HCT116 (cell line): ENCODE measurements around the gene GNB1L. TPM values are rescaled to one million over a fixed set of nuclear protein-coding genes. Genes with fewer than 3 reads are reported as not detected.

Experiments
- ATAC-seq: fragments of 200-7000 bp; cut with Tn5 transposase; 2 replicates; pipeline ENCODE4 v1.9.1; 2020; ENCODE audit warnings: mild to moderate bottlenecking, moderate library complexity
- BruUV-seq: library from RNA; stranded (reverse); fragments of 400-500 nt; replicated peaks from 2 replicates; lab custom pipeline; 2021; lab: Mats Ljungman, UMichigan
- CTCF ChIA-PET: fragments of 300-600 bp; sonication (Branson Sonifier 250); formaldehyde crosslinking; loops from one replicate; lab custom pipeline; 2021; ENCODE audit warnings: antibody characterized with exemption; lab: Charles Lee
- POLR2A ChIA-PET: fragments of 300-600, 350-600 bp; sonication (Branson Sonifier 250); formaldehyde crosslinking; loops from one replicate; lab custom pipeline; 2021; ENCODE audit warnings: antibody characterized with exemption; lab: Charles Lee
- RAD21 ChIA-PET, 2 experiments: fragments of 300-600 bp; sonication (Branson Sonifier 250); formaldehyde crosslinking; loops; one replicate each; lab custom pipeline; 2023; ENCODE audit warnings: low total read pairs in 2 of 2; ENCODE audit not compliant: uncharacterized antibody in 2 of 2, unreplicated experiment in 2 of 2, low non-redundant PET in 1 of 2; lab: Charles Lee
- DNase-seq: peaks from one replicate; pipeline ENCODE4 v3.0.0-alpha.2; 2010; ENCODE audit warnings: low read depth, low spot score
- H2AFZ ChIP-seq: fragments of 200-600 bp; shearing (Covaris generic), sonication (generic); 2 replicates; pipeline ENCODE4 v1.6.1; 2017; ENCODE audit warnings: low read depth, mixed run types, mixed read lengths, antibody characterized with exemption, low read length; ENCODE audit not compliant: poor library complexity, severe bottlenecking
- H3K27ac ChIP-seq: 2 replicates; pipeline ENCODE4 v1.5.1; 2012; ENCODE audit warnings: low read depth, low read length
- H3K27me3 ChIP-seq: fragments of 200-600 bp; sonication (generic); 2 replicates; pipeline ENCODE4 v1.6.1; 2016; ENCODE audit warnings: mixed run types, low read length, mixed read lengths; ENCODE audit not compliant: insufficient read depth
- H3K36me3 ChIP-seq, 2 experiments: fragments of 200-500 bp in 1 of 2; fragments of 200-600 bp in 1 of 2; sonication (Bioruptor generic) in 1 of 2; sonication (generic) in 1 of 2; 2 replicates each; pipeline versions ENCODE4 v1.5.1 to v1.6.1; 2014 to 2016; ENCODE audit warnings: low read length in 2 of 2, inconsistent platforms in 1 of 2, mixed read lengths in 1 of 2, mixed run types in 1 of 2; ENCODE audit not compliant: insufficient read depth in 2 of 2, control insufficient read depth in 1 of 2
- H3K4me1 ChIP-seq, 2 experiments: fragments of 200-600 bp in 1 of 2; sonication (generic) in 1 of 2; 2 replicates each; pipeline versions ENCODE4 v1.5.1 to v1.6.1; 2012 to 2017; ENCODE audit warnings: low read length in 2 of 2, inconsistent platforms in 1 of 2, mild to moderate bottlenecking in 1 of 2, mixed read lengths in 1 of 2, mixed run types in 1 of 2, moderate library complexity in 1 of 2; ENCODE audit not compliant: insufficient read depth in 2 of 2, control insufficient read depth in 1 of 2
- H3K4me2 ChIP-seq: fragments of 200-600 bp; sonication (generic); 2 replicates; pipeline ENCODE4 v1.6.1; 2017; ENCODE audit warnings: mixed run types, low read length, mixed read lengths
- H3K4me3 ChIP-seq, 2 experiments: fragments of 200-600 bp in 1 of 2; sonication (generic) in 1 of 2; replicated peaks in 1 of 2; 2 replicates each; pipeline ENCODE4 v1.5.1; 2011 to 2016; ENCODE audit warnings: low read length in 2 of 2, control low read depth in 1 of 2, low read depth in 1 of 2, mild to moderate bottlenecking in 1 of 2, mixed read lengths in 1 of 2, mixed run types in 1 of 2
- H3K79me2 ChIP-seq: fragments of 200-600 bp; sonication (generic); 2 replicates; pipeline ENCODE4 v1.6.1; 2017; ENCODE audit warnings: mild to moderate bottlenecking, mixed run types, low read length, moderate library complexity, mixed read lengths; ENCODE audit not compliant: insufficient read depth
- H3K9ac ChIP-seq: fragments of 200-600 bp; sonication (generic); 2 replicates; pipeline ENCODE4 v1.6.1; 2016; ENCODE audit warnings: low read length, mixed read lengths
- H3K9me2 ChIP-seq: fragments of 200-600 bp; sonication (generic), shearing (Covaris generic); 2 replicates; pipeline ENCODE4 v1.6.1; 2017; ENCODE audit warnings: mixed run types, mild to moderate bottlenecking, moderate library complexity; ENCODE audit not compliant: insufficient read depth
- H3K9me3 ChIP-seq, 2 experiments: fragments of 200-500 bp in 1 of 2; fragments of 200-600 bp in 1 of 2; sonication (Bioruptor generic) in 1 of 2; sonication (generic) in 1 of 2; 2 replicates each; pipeline ENCODE4 v1.6.1; 2014 to 2017; ENCODE audit warnings: low read length in 2 of 2, mixed read lengths in 2 of 2, inconsistent platforms in 1 of 2, low read depth in 1 of 2, mild to moderate bottlenecking in 1 of 2, mixed run types in 1 of 2, moderate library complexity in 1 of 2; ENCODE audit not compliant: control insufficient read depth in 1 of 2, insufficient read depth in 1 of 2
- H4K20me1 ChIP-seq: fragments of 200-600 bp; sonication (generic), shearing (Covaris generic); 2 replicates; pipeline ENCODE4 v1.6.1; 2017; ENCODE audit warnings: mixed run types, mild to moderate bottlenecking, moderate library complexity; ENCODE audit not compliant: insufficient read depth
- CTCF ChIP-seq, 3 experiments: fragments of 200-600 bp in 1 of 3; sonication (generic) in 1 of 3; IDR thresholded peaks in 2 of 3; conservative IDR thresholded peaks in 1 of 3; 2 replicates each; pipeline ENCODE4 v1.5.1; 2012 to 2017; ENCODE audit warnings: low read depth in 2 of 3, low read length in 2 of 3, antibody characterized with exemption in 1 of 3, borderline replicate concordance in 1 of 3, control low read depth in 1 of 3, mild to moderate bottlenecking in 1 of 3, mixed read lengths in 1 of 3, mixed run types in 1 of 3, moderate library complexity in 1 of 3; ENCODE audit not compliant: insufficient read depth in 1 of 3
- JUND ChIP-seq: IDR thresholded peaks from 2 replicates; pipeline ENCODE4 v1.6.1; 2012
- POLR2A ChIP-seq: IDR thresholded peaks from 2 replicates; pipeline ENCODE4 v1.7.0; 2011; ENCODE audit warnings: borderline replicate concordance; ENCODE audit not compliant: insufficient read depth, insufficient read length; ENCODE audit errors: extremely low read depth
- SIN3A ChIP-seq: IDR thresholded peaks from 2 replicates; pipeline ENCODE4 v1.6.1; 2012; ENCODE audit warnings: low read depth
- ZBTB33 ChIP-seq: IDR thresholded peaks from 2 replicates; pipeline ENCODE4 v1.6.1; 2011; ENCODE audit warnings: mild to moderate bottlenecking, low read length, moderate library complexity; ENCODE audit not compliant: insufficient replicate concordance; ENCODE audit errors: extremely low read depth
- ZFX ChIP-seq: fragments of 450-650 bp; IDR thresholded peaks from 2 replicates; pipeline ENCODE4 v1.6.1; 2017
- intact Hi-C: fragments of 100-400 bp; cut with micrococcal nuclease; formaldehyde crosslinking; loops from 2 replicates; pipeline ENCODE4 v1.10.0; 2022
- total RNA-seq: library from RNA; stranded (reverse); gene quantifications from one replicate; pipeline ENCODE4 v1.2.1, GENCODE V29; 2021; ENCODE audit not compliant: unreplicated experiment

The GNB1L gene
- total RNA-seq, 1 experiment from 2014 or later: 12.1 TPM

- Histone ChIP-seq H2AFZ (no peak overlapping the region), H3K27me3 (no peaks in the 10 kb centered on the region), H3K9me2 (no peaks in the 10 kb centered on the region), H3K4me1 (no peaks in the 10 kb centered on the region), H3K79me2 (no peaks in the 10 kb centered on the region), H4K20me1 (no peaks in the 10 kb centered on the region), H3K4me3 (no peak overlapping the region), H3K36me3 (no peaks in the 10 kb centered on the region), H3K9ac (no peak overlapping the region), H3K27ac (no peak overlapping the region), H3K4me2 (no peak overlapping the region), H3K9me3 (no peaks in the 10 kb centered on the region)
- ChIA-PET CTCF (interaction anchor here (1.0 kb wide), 1 partner anchor 21 kb away, joined by 3 read pairs; no protein-coding TSS in a partner anchor), POLR2A (no interaction called here), RAD21 (no interaction called here)
- BruUV-seq: no TSS peak
- intact Hi-C loops: no loop called here
- ATAC-seq (no peak), DNase-seq (no peak)
- TF ChIP-seq CTCF (IDR thresholded peaks at IDR 0.05 in 2 of 3, conservative IDR thresholded peaks at IDR 0.05 in 1 of 3; ENCODE audit: borderline replicate concordance in 1 of 3, insufficient read depth in 1 of 3, low read depth in 2 of 3, low read length in 2 of 3) (no peak), JUND (no peak)
These were observed 103.9 kb downstream of the GNB1L start for GRCh38 chr22:19750507-19751490.

GRCh38 chr22:19749876-19750275 is 104.8 kb downstream of the GNB1L start:
- no peak overlapping the region for H3K4me3 ChIP-seq
- CTCF ChIA-PET: no interaction called here
- no peak for ATAC-seq
- intact Hi-C loops: no loop called here
- no peaks in the 10 kb centered on the region for H3K27me3 ChIP-seq
- no peaks in the 10 kb centered on the region for H3K36me3 ChIP-seq
- H3K9ac ChIP-seq: no peak overlapping the region
- H2AFZ ChIP-seq: no peak overlapping the region
- no peaks in the 10 kb centered on the region for H3K4me1 ChIP-seq
- TF ChIP-seq SIN3A (no peak), ZBTB33 (no peak), JUND (no peak), POLR2A (no peak), ZFX (no peak)
- H3K79me2 ChIP-seq: no peaks in the 10 kb centered on the region
- H4K20me1 ChIP-seq: no peaks in the 10 kb centered on the region
- no peak for DNase-seq
- no TSS peak for BruUV-seq
- no peaks in the 10 kb centered on the region for H3K9me2 ChIP-seq
- POLR2A ChIA-PET: no interaction called here
- no peaks in the 10 kb centered on the region for H3K9me3 ChIP-seq
- H3K27ac ChIP-seq: no peak overlapping the region
- RAD21 ChIA-PET: no interaction called here
- no peak overlapping the region for H3K4me2 ChIP-seq
